ENCODE data around the gene DLX4.

Gene DLX4

GRCh38 chr17:50014471-50015088, 45.6 kb downstream of the DLX4 start:
- no peak for DNase-seq (ENCODE audit: low spot score)

GRCh38 chr17:50015146-50015545, 46.2 kb downstream of the DLX4 start:
- no peak for DNase-seq (ENCODE audit: low spot score)

GRCh38 chr17:50018909-50019308, 49.9 kb downstream of the DLX4 start:
- no peak for DNase-seq (ENCODE audit: low spot score)

GRCh38 chr17:50020841-50021599, 52.0 kb downstream of the DLX4 start:
- no peak for DNase-seq (ENCODE audit: low spot score)

GRCh38 chr17:50021681-50022370, 52.8 kb downstream of the DLX4 start:
- DNase-seq (ENCODE audit: low spot score): no peak

GRCh38 chr17:50022463-50023130, 53.6 kb downstream of the DLX4 start:
- no peak for DNase-seq (ENCODE audit: low spot score)

GRCh38 chr17:50023520-50023919, 54.5 kb downstream of the DLX4 start:
- DNase-seq (ENCODE audit: low spot score): no peak

All from ecto neural progenitor cell (in vitro differentiated cells).